ENCODE measurements around the gene TENM4.

GRCh38 chr11:79086056-79086455, 354.8 kb downstream of the TENM4 start:
- TF ChIP-seq TAF1 (IDR thresholded peaks at IDR 0.05; ENCODE audit: borderline replicate concordance, insufficient read depth, low read length) (no peak), POLR2AphosphoS5 (IDR thresholded peaks at IDR 0.05; ENCODE audit: low read depth, low read length) (no peak)
